ENCODE data around the gene NELFE.
"Not testable (repeated sequence)": the region's sequence is repeated elsewhere in the genome, so short reads cannot be mapped to it uniquely, and the experiment has no call there.

NELFE gene

GRCh38 chr6:31920811-31921210 is 38.0 kb downstream of the NELFE start:
- no peak overlapping the region for H3K27ac Mint-ChIP-seq
- H3K9me3 Mint-ChIP-seq = no peaks in the 10 kb centered on the region
- H3K4me1 Mint-ChIP-seq = no peaks in the 10 kb centered on the region
- no peak for ATAC-seq
- no peak for DNase-seq (ENCODE audit: low spot score in 2 of 2)
- no peak overlapping the region for H3K4me3 Mint-ChIP-seq
- no peaks in the 10 kb centered on the region for H3K36me3 Mint-ChIP-seq

- Mint-ChIP-seq H3K9me3 (no peaks in the 10 kb centered on the region), H3K36me3 (no peaks in the 10 kb centered on the region), H3K4me3 (no peak overlapping the region), H3K27ac (no peak overlapping the region), H3K4me1 (no peaks in the 10 kb centered on the region)
- ATAC-seq = no peak
- no peak for DNase-seq (ENCODE audit: low spot score in 2 of 2)
Observed at GRCh38 chr6:31919624-31920303, 39.0 kb downstream of the NELFE start.

GRCh38 chr6:31918069-31918720 is 40.6 kb downstream of the NELFE start:
- Mint-ChIP-seq H3K9me3 (no peaks in the 10 kb centered on the region), H3K4me3 (no peak overlapping the region), H3K36me3 (no peaks in the 10 kb centered on the region), H3K27ac (no peak overlapping the region), H3K4me1 (no peaks in the 10 kb centered on the region)
- ATAC-seq (no peak), DNase-seq (ENCODE audit: low spot score in 2 of 2) (no peak)

- no peak overlapping the region for H3K4me3 Mint-ChIP-seq
- peaks cover 6% of the 10 kb centered on the region for H3K4me1 Mint-ChIP-seq
- DNase-seq (ENCODE audit: low spot score in 2 of 2) (no peak), ATAC-seq (no peak)
- H3K36me3 Mint-ChIP-seq = no peaks in the 10 kb centered on the region
- H3K27ac Mint-ChIP-seq = no peak overlapping the region
- H3K9me3 Mint-ChIP-seq = no peaks in the 10 kb centered on the region
Observed at GRCh38 chr6:31915756-31916155, 43.0 kb downstream of the NELFE start.

- Mint-ChIP-seq H3K27ac (no peak overlapping the region), H3K4me3 (no peak overlapping the region), H3K9me3 (no peaks in the 10 kb centered on the region), H3K36me3 (no peaks in the 10 kb centered on the region), H3K4me1 (peaks cover 6% of the 10 kb centered on the region)
- ATAC-seq = no peak
- no peak for DNase-seq (ENCODE audit: low spot score in 2 of 2)
Observed at GRCh38 chr6:31915351-31915750, 43.4 kb downstream of the NELFE start.

- no peak overlapping the region for H3K27ac Mint-ChIP-seq
- H3K36me3 Mint-ChIP-seq = no peaks in the 10 kb centered on the region
- ATAC-seq (no peak), DNase-seq (ENCODE audit: low spot score in 2 of 2) (no peak)
- H3K9me3 Mint-ChIP-seq = no peaks in the 10 kb centered on the region
- H3K4me1 Mint-ChIP-seq = peaks cover 13% of the 10 kb centered on the region
- H3K4me3 Mint-ChIP-seq = no peak overlapping the region
Observed at GRCh38 chr6:31911826-31912585, 46.8 kb downstream of the NELFE start.

- not testable (repeated sequence) for H3K36me3 Mint-ChIP-seq; H3K4me3 Mint-ChIP-seq; DNase-seq (ENCODE audit: low spot score in 2 of 2); ATAC-seq; H3K27ac Mint-ChIP-seq; H3K9me3 Mint-ChIP-seq
- peaks cover 13% of the 10 kb centered on the region for H3K4me1 Mint-ChIP-seq
Observed at GRCh38 chr6:31909298-31909697, 49.5 kb downstream of the NELFE start.

GRCh38 chr6:31908791-31909190 is 50.0 kb downstream of the NELFE start:
- no peak overlapping the region for H3K4me3 Mint-ChIP-seq
- DNase-seq (ENCODE audit: low spot score in 2 of 2) = no peak
- no peaks in the 10 kb centered on the region for H3K9me3 Mint-ChIP-seq
- no peaks in the 10 kb centered on the region for H3K36me3 Mint-ChIP-seq
- H3K4me1 Mint-ChIP-seq = peaks cover 13% of the 10 kb centered on the region
- H3K27ac Mint-ChIP-seq = no peak overlapping the region
- peak; percentile 91 for ATAC-seq

GRCh38 chr6:31908255-31908654 is 50.5 kb downstream of the NELFE start:
- not testable (repeated sequence) for H3K9me3 Mint-ChIP-seq; DNase-seq (ENCODE audit: low spot score in 2 of 2); H3K4me3 Mint-ChIP-seq; ATAC-seq; H3K36me3 Mint-ChIP-seq; H3K27ac Mint-ChIP-seq
- H3K4me1 Mint-ChIP-seq = peaks cover 14% of the 10 kb centered on the region

GRCh38 chr6:31907158-31907813 is 51.5 kb downstream of the NELFE start:
- H3K9me3 Mint-ChIP-seq = no peaks in the 10 kb centered on the region
- H3K4me3 Mint-ChIP-seq = no peak overlapping the region
- peaks cover 20% of the 10 kb centered on the region for H3K4me1 Mint-ChIP-seq
- peak; percentile 53 for ATAC-seq
- H3K27ac Mint-ChIP-seq = no peak overlapping the region
- peaks cover 9% of the 10 kb centered on the region for H3K36me3 Mint-ChIP-seq
- no peak for DNase-seq (ENCODE audit: low spot score in 2 of 2)

GRCh38 chr6:31906727-31907126 is 52.0 kb downstream of the NELFE start:
- ATAC-seq; H3K4me3 Mint-ChIP-seq; H3K9me3 Mint-ChIP-seq; H3K27ac Mint-ChIP-seq; DNase-seq (ENCODE audit: low spot score in 2 of 2): not testable (repeated sequence)
- H3K4me1 Mint-ChIP-seq = peaks cover 19% of the 10 kb centered on the region
- H3K36me3 Mint-ChIP-seq = peaks cover 14% of the 10 kb centered on the region

GRCh38 chr6:31906122-31906521 is 52.6 kb downstream of the NELFE start:
- Mint-ChIP-seq H3K27ac (no peak overlapping the region), H3K4me1 (peaks cover 19% of the 10 kb centered on the region), H3K36me3 (peaks cover 15% of the 10 kb centered on the region), H3K9me3 (no peaks in the 10 kb centered on the region), H3K4me3 (no peak overlapping the region)
- no peak for DNase-seq (ENCODE audit: low spot score in 2 of 2)
- ATAC-seq = no peak

GRCh38 chr6:31905041-31905440 is 53.7 kb downstream of the NELFE start:
- DNase-seq (ENCODE audit: low spot score in 2 of 2) (no peak), ATAC-seq (no peak)
- peaks cover 15% of the 10 kb centered on the region for H3K36me3 Mint-ChIP-seq
- no peak overlapping the region for H3K4me3 Mint-ChIP-seq
- no peak overlapping the region for H3K27ac Mint-ChIP-seq
- H3K9me3 Mint-ChIP-seq = no peaks in the 10 kb centered on the region
- H3K4me1 Mint-ChIP-seq = peaks cover 19% of the 10 kb centered on the region

- ATAC-seq = no peak
- Mint-ChIP-seq H3K4me3 (no peak overlapping the region), H3K36me3 (peaks cover 15% of the 10 kb centered on the region), H3K4me1 (peaks cover 28% of the 10 kb centered on the region), H3K27ac (no peak overlapping the region), H3K9me3 (no peaks in the 10 kb centered on the region)
- DNase-seq (ENCODE audit: low spot score in 2 of 2) = no peak
Observed at GRCh38 chr6:31903957-31904356, 54.8 kb downstream of the NELFE start.
